ENCODE measurements around the gene BTNL3.

BTNL3 gene

GRCh38 chr5:180974612-180975315 is 13.9 kb upstream of the BTNL3 start:
- DNase-seq (ENCODE audit: low read depth in 2 of 2), result no peak
- H3K4me3 ChIP-seq (replicated peaks in 1 of 2; ENCODE audit: low read depth in 2 of 2, low read length in 2 of 2), result no peak overlapping the region
- TF ChIP-seq CTCF (IDR thresholded peaks at IDR 0.05; ENCODE audit: low read depth, low read length), result no peak

- no peak for TF ChIP-seq CTCF (IDR thresholded peaks at IDR 0.05; ENCODE audit: low read depth, low read length)
- H3K4me3 ChIP-seq (replicated peaks in 1 of 2; ENCODE audit: low read depth in 2 of 2, low read length in 2 of 2), result no peak overlapping the region
- no peak for DNase-seq (ENCODE audit: low read depth in 2 of 2)
Measured at GRCh38 chr5:180975338-180975737, 13.3 kb upstream of the BTNL3 start.

GRCh38 chr5:180976518-180976917 is 12.1 kb upstream of the BTNL3 start:
- no peak for DNase-seq (ENCODE audit: low read depth in 2 of 2)
- no peak overlapping the region for H3K4me3 ChIP-seq (replicated peaks in 1 of 2; ENCODE audit: low read depth in 2 of 2, low read length in 2 of 2)
- no peak for TF ChIP-seq CTCF (IDR thresholded peaks at IDR 0.05; ENCODE audit: low read depth, low read length)

GRCh38 chr5:180977852-180978251 is 10.8 kb upstream of the BTNL3 start:
- TF ChIP-seq CTCF (IDR thresholded peaks at IDR 0.05; ENCODE audit: low read depth, low read length), result no peak
- H3K4me3 ChIP-seq (replicated peaks in 1 of 2; ENCODE audit: low read depth in 2 of 2, low read length in 2 of 2), result no peak overlapping the region
- DNase-seq (ENCODE audit: low read depth in 2 of 2), result no peak

GRCh38 chr5:180982008-180982741 is 6.5 kb upstream of the BTNL3 start:
- no peak overlapping the region for H3K4me3 ChIP-seq (replicated peaks in 1 of 2; ENCODE audit: low read depth in 2 of 2, low read length in 2 of 2)
- DNase-seq (ENCODE audit: low read depth in 2 of 2), result no peak
- TF ChIP-seq CTCF (IDR thresholded peaks at IDR 0.05; ENCODE audit: low read depth, low read length), result no peak

GRCh38 chr5:180988016-180988415 is 630 bp upstream of the BTNL3 start:
- TF ChIP-seq CTCF (IDR thresholded peaks at IDR 0.05; ENCODE audit: low read depth, low read length), result no peak
- no peak overlapping the region for H3K4me3 ChIP-seq (replicated peaks in 1 of 2; ENCODE audit: low read depth in 2 of 2, low read length in 2 of 2)
- DNase-seq (ENCODE audit: low read depth in 2 of 2), result no peak

Measured in cardiac fibroblast (primary cell).